Measurements from ENCODE around the gene ZNF705A.
"Not testable (repeated sequence)": the region's sequence is repeated elsewhere in the genome, so short reads cannot be mapped to it uniquely, and the experiment has no call there.

Gene ZNF705A

DNA sequence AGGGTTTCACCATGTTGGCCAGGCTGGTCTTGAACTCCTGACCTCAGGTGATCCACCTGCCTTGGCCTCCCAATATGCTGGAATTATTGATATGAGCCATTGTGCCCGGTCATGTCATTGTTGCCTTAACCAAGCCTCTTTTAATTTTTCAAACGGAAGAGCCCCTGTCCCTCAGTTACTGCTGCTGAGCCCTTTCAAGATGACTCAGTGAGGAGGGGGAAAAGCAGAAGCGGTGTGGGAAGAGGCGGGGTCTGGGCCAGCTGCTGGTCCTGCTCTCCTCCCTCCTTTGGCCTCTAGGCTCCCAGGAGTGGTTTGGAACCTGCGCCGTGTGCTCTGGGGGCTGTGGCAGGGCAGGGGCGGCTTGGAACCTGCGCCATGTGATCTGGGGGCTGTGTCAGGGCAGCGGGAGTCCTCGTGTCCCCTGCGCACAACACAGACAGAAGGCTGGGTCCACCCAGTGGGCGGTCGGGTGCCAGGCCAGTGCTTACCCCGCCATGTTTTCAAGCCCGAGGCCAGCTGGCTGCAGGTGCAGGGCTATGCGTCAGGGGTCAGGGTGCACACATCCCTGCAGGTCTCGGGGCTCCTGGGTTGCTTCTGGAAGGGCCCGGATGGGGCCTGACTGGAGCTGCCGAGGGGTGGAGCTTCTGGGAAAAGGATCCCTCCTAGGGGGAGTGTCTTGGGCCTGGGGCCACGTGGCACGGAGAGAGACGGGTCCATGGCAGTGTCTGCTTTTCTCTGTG lies 70.3 kb downstream of the ZNF705A start, which contains the start of gene FAM90A1:
Gene FAM90A1 (minus strand): TSS at position 627 of the 740 bp plus-strand sequence. CDS start 2,786 bp downstream, outside the sequence.
- H3K4me3 Mint-ChIP-seq, result peak within 1 kb of the TSS; percentile 47
- not testable (repeated sequence) for H3K9me3 Mint-ChIP-seq, H3K27ac Mint-ChIP-seq, H3K27me3 Mint-ChIP-seq, H3K4me1 Mint-ChIP-seq, H3K36me3 Mint-ChIP-seq

DNA sequence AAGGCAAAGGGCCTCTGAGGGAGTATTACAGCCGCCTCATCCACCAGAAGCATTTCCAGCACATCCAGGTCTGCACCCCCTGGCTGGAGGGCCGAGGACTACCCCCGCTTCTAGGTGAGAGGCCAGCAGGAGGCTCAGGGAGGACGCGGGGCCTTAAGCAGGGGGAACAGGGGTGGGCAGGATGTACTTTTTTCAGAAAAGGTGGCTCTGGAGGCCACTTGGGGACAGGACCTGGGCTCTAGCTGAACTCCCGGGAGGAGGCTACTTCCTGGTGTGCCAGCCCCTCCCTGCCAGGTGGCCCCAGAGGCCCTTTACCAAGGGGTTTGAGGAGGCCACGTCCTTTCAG lies 70.9 kb downstream of the ZNF705A start:
- not testable (repeated sequence) for H3K27ac Mint-ChIP-seq, H3K36me3 Mint-ChIP-seq, H3K4me1 Mint-ChIP-seq, H3K9me3 Mint-ChIP-seq, H3K27me3 Mint-ChIP-seq
- H3K4me3 Mint-ChIP-seq, result peak overlapping the region; percentile 19

DNA sequence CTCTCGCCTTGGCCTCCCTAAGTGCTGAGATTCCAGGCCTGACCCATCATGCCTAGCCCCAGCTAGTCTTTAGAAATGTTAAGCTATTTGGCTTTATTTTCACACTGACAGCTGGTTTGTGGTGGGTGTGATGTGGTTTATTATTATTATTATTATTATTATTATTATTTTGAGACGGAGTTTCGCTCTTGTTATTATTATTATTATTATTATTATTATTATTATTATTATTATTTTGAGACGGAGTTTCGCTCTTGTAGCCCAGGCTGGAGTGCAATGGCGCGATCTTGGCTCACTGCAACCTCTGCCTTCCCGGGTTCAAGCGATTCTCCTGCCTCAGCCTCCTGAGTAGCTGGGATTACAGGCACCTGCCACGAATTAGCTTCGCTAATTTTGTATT lies 71.8 kb downstream of the ZNF705A start:
- not testable (repeated sequence) for H3K4me1 Mint-ChIP-seq, H3K27me3 Mint-ChIP-seq, H3K9me3 Mint-ChIP-seq, H3K36me3 Mint-ChIP-seq, H3K27ac Mint-ChIP-seq, H3K4me3 Mint-ChIP-seq

DNA sequence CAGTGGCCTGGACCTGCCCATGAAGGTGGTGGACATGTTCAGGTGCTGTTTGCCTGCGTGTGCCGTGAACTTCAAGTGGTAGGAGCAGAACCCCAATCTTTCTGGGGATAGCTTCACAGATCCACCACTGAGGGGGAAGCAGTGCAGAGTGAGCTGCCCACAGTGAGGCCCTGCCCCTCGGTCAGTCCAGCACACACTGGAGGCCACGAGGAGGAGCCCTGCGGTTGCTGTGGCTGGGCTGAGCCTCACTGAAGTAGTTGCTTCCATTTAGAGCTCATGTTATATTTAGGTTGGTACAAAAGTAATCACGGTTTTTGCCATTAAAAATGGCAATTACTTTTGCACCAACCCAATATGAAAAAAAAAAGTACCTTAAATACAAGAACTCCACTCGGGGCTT lies 72.7 kb downstream of the ZNF705A start:
- H3K4me1 Mint-ChIP-seq, H3K27ac Mint-ChIP-seq, H3K27me3 Mint-ChIP-seq, H3K36me3 Mint-ChIP-seq, H3K9me3 Mint-ChIP-seq, H3K4me3 Mint-ChIP-seq: not testable (repeated sequence)
